Smooth muscle cell (in vitro differentiated cells): ENCODE measurements around the gene PPP4R3C. TPM values are rescaled to one million over a fixed set of nuclear protein-coding genes. Genes with fewer than 3 reads are reported as not detected.
"Not testable (repeated sequence)": the region's sequence is repeated elsewhere in the genome, so short reads cannot be mapped to it uniquely, and the experiment has no call there.

ENCODE experiments used
- DNase-seq: peaks from one replicate; lab custom pipeline; 2025; ENCODE audit not compliant: unreplicated experiment; lab: John Stamatoyannopoulos, UW
- H2AFZ ChIP-seq: fragments of 200-600 bp; sonication (generic); 2 replicates; pipeline ENCODE4 v1.6.0; 2016; ENCODE audit warnings: antibody characterized with exemption, low read depth, mild to moderate bottlenecking
- H3F3A ChIP-seq: fragments of 200-600 bp; sonication (generic); 2 replicates; pipeline ENCODE4 v1.6.0; 2017; ENCODE audit warnings: antibody characterized with exemption, low read depth
- H3K27ac ChIP-seq: fragments of 200-600 bp; sonication (generic); 2 replicates; pipeline ENCODE4 v1.5.1; 2016; ENCODE audit warnings: low read depth, mild to moderate bottlenecking
- H3K27me3 ChIP-seq: fragments of 200-600 bp; sonication (generic); 2 replicates; pipeline ENCODE4 v1.6.1; 2016; ENCODE audit warnings: low read depth, mild to moderate bottlenecking
- H3K36me3 ChIP-seq: fragments of 200-600 bp; sonication (generic); 2 replicates; pipeline ENCODE4 v1.5.1; 2016; ENCODE audit warnings: low read depth
- H3K4me1 ChIP-seq: fragments of 200-600 bp; sonication (generic); 2 replicates; pipeline ENCODE4 v1.5.1; 2016; ENCODE audit warnings: low read depth
- H3K4me2 ChIP-seq: fragments of 200-600 bp; sonication (generic); 2 replicates; pipeline ENCODE4 v1.6.0; 2016; ENCODE audit warnings: mild to moderate bottlenecking
- H3K4me3 ChIP-seq: fragments of 200-600 bp; sonication (generic); 2 replicates; pipeline ENCODE4 v1.5.1; 2016; ENCODE audit warnings: mild to moderate bottlenecking
- H3K79me2 ChIP-seq: fragments of 200-600 bp; sonication (generic); 2 replicates; pipeline ENCODE4 v1.6.0; 2016; ENCODE audit warnings: low read depth, mild to moderate bottlenecking
- H3K9ac ChIP-seq: fragments of 200-600 bp; sonication (generic); 2 replicates; pipeline ENCODE4 v1.6.0; 2016; ENCODE audit warnings: low read depth
- H3K9me3 ChIP-seq: fragments of 200-600 bp; sonication (generic); replicated peaks from 2 replicates; pipeline ENCODE4 v1.5.1; 2016; ENCODE audit warnings: low read depth
- H4K20me1 ChIP-seq: fragments of 200-600 bp; sonication (generic); 2 replicates; pipeline ENCODE4 v1.6.0; 2016; ENCODE audit warnings: low read depth
- WGBS: methylation state at CpG from one replicate; pipeline ENCODE4 v1.1.7; 2016; ENCODE audit warnings: low lambda C conversion rate; 5-methylcytosine and 5-hydroxymethylcytosine counted together
- polyA plus RNA-seq: library from polyadenylated mRNA; unstranded; fragments of >200 nt; fragmentation: Nextera tagmentation; extraction: Ambion mirVana; gene quantifications from 2 replicates; pipeline ENCODE4 v1.2.1, GENCODE V29; 2016
- total RNA-seq: library from RNA; depleted of rRNA; stranded (reverse); fragments of >200 nt; gene quantifications from 2 replicates; pipeline ENCODE4 v1.2.3, GENCODE V29; 2014
- TF ChIP-seq, protein P1 (sequence below): fragments of 200-600 bp; sonication (generic); IDR thresholded peaks from 2 replicates; pipeline ENCODE4 v1.5.1; 2017; ENCODE audit warnings: borderline replicate concordance, mild to moderate bottlenecking, antibody characterized with exemption; ENCODE audit not compliant: insufficient read depth, poor library complexity, severe bottlenecking

Gene PPP4R3C
- total and polyA plus RNA-seq, 2 experiments from 2014 or later, result not detected

DNA sequence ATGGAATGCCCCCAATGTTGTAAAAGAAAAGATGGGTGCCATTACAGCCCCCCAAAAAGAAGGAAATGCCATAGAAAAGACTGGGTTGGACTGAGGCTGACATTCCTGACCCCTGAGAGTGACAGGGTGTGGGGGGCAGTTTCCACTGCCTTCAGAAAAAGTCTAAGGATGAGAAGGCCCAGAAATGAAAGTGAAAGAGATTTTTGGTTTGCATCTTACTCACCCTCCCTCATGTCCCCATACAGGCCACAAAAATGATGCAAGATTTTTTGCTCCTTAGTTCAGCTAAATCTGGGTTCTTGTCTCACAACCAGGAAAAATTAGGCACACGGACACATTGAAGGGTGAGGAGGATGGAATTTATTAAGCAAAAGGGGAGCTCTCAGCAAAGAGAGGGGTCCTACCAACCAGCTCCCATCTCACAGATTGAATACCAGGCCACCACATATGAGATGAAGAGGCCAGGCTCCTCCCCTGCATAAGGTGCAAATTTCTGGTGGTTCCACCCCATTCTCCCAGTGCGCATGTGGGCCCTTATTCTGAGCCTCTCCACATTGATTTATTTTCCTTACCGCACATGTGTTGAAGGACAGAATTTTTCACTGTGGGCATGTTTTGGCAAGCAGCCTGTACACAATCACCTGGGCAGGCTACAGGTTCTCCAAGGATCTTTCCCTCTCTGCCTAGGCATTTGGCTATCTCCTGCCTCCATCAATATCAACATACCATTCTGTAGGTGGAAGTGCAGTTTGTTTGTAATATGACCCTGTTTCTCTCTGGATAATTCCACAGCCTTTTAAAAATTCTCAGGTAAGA is 18.8 kb downstream of the PPP4R3C start:
- H2AFZ ChIP-seq, result no peak overlapping the region
- 52% methylated on average over 3 of the region's 3 CpGs for WGBS

GRCh38 chrX:27442392-27442791 is 20.7 kb downstream of the PPP4R3C start:
- H3K9ac ChIP-seq, H3F3A ChIP-seq, H3K4me3 ChIP-seq, DNase-seq, H3K27ac ChIP-seq, H4K20me1 ChIP-seq, H3K27me3 ChIP-seq, H2AFZ ChIP-seq, H3K4me2 ChIP-seq, H3K36me3 ChIP-seq, H3K4me1 ChIP-seq, H3K9me3 ChIP-seq, H3K79me2 ChIP-seq: not testable (repeated sequence)
- 77% methylated on average over 7 of the region's 7 CpGs for whole genome bisulfite sequencing

More for the DNA sequence above, 18.8 kb downstream of the PPP4R3C start:
- Histone ChIP-seq H3K4me3 (no peak overlapping the region), H3K9me3 (no peaks in the 10 kb centered on the region), H3K79me2 (no peaks in the 10 kb centered on the region), H3K4me2 (no peak overlapping the region), H3K36me3 (no peaks in the 10 kb centered on the region), H3F3A (no peaks in the 10 kb centered on the region), H3K9ac (no peak overlapping the region), H3K4me1 (no peaks in the 10 kb centered on the region), H4K20me1 (no peaks in the 10 kb centered on the region), H3K27me3 (no peaks in the 10 kb centered on the region), H3K27ac (no peak overlapping the region)
- TF ChIP-seq, protein P1, sequence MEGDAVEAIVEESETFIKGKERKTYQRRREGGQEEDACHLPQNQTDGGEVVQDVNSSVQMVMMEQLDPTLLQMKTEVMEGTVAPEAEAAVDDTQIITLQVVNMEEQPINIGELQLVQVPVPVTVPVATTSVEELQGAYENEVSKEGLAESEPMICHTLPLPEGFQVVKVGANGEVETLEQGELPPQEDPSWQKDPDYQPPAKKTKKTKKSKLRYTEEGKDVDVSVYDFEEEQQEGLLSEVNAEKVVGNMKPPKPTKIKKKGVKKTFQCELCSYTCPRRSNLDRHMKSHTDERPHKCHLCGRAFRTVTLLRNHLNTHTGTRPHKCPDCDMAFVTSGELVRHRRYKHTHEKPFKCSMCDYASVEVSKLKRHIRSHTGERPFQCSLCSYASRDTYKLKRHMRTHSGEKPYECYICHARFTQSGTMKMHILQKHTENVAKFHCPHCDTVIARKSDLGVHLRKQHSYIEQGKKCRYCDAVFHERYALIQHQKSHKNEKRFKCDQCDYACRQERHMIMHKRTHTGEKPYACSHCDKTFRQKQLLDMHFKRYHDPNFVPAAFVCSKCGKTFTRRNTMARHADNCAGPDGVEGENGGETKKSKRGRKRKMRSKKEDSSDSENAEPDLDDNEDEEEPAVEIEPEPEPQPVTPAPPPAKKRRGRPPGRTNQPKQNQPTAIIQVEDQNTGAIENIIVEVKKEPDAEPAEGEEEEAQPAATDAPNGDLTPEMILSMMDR, result no peak
- no peak for DNase-seq

GRCh38 chrX:27439771-27440170 is 23.4 kb downstream of the PPP4R3C start:
- no peaks in the 10 kb centered on the region for H3K79me2 ChIP-seq
- no peak overlapping the region for H3K4me3 ChIP-seq
- 75% methylated on average over 2 of the region's 2 CpGs for WGBS
- no peak overlapping the region for H2AFZ ChIP-seq
- H3K36me3 ChIP-seq, result no peaks in the 10 kb centered on the region
- TF ChIP-seq, protein P1, result no peak
- H3K27ac ChIP-seq, result no peak overlapping the region
- H3K4me1 ChIP-seq, result no peaks in the 10 kb centered on the region
- no peak for DNase-seq
- no peaks in the 10 kb centered on the region for H3K27me3 ChIP-seq
- no peaks in the 10 kb centered on the region for H3F3A ChIP-seq
- H3K4me2 ChIP-seq, result no peak overlapping the region
- no peaks in the 10 kb centered on the region for H4K20me1 ChIP-seq
- no peak overlapping the region for H3K9ac ChIP-seq
- H3K9me3 ChIP-seq, result no peaks in the 10 kb centered on the region

DNA sequence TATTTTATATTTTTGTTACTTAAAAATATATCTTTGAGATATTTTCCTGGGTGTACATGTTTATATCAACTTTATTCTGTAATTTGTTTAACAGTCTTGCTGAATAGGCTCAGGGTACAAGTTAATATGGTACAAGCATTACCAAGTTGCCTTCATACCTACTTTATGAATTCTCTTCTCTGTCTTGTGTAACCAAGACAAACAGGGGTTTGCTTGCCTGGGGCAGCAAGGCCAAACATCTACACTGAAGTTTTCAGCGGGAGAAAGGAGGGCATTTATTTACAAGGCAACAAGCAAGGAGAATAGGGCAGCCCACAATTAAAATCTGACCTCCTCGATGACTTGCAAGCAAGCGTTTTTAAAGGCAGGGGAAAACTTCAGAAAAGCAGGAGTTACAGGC is 24.2 kb downstream of the PPP4R3C start:
- 80% methylated on average over 3 of the region's 3 CpGs for WGBS
- Histone ChIP-seq H3K4me1 (no peaks in the 10 kb centered on the region), H2AFZ (no peak overlapping the region), H3K79me2 (no peaks in the 10 kb centered on the region), H3K27ac (no peak overlapping the region), H3K9ac (no peak overlapping the region), H3K4me2 (no peak overlapping the region), H3K4me3 (no peak overlapping the region), H3K9me3 (no peaks in the 10 kb centered on the region), H3F3A (no peaks in the 10 kb centered on the region), H3K27me3 (no peaks in the 10 kb centered on the region), H4K20me1 (no peaks in the 10 kb centered on the region), H3K36me3 (no peaks in the 10 kb centered on the region)
- DNase-seq, result no peak
- TF ChIP-seq, protein P1, result no peak
